SH-SY5Y (cell line): Measurements from ENCODE around the gene GPR42.

ENCODE experiments used
- GATA2 ChIP-seq: IDR thresholded peaks from 2 replicates; pipeline ENCODE4 v1.6.1; 2011; ENCODE audit warnings: mild to moderate bottlenecking, low read depth, low read length
- GATA3 ChIP-seq: IDR thresholded peaks from 2 replicates; pipeline ENCODE4 v1.6.1; 2011; ENCODE audit warnings: low read depth, mild to moderate bottlenecking, low read length, moderate library complexity

DNA sequence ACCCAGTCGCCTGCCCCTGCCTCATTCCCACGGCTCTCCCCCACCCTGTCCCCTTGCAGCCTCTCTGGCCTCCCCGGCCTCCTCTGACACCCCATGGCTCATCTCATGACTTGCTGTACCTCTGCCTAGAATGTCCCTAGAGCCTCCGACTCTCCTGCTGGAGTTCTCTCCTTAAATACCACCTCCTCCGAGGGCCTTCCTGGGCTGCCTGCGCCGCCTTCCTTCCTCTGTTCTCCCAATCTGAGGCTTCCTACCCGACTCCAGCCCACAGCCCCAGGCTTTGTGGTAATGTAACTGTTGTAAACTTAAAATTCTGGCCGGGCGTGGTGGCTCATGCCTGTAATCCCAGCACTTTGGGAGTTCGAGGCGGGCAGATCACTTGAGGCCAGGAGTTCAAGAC lies 27.7 kb downstream of the GPR42 start:
- TF ChIP-seq GATA2 (no peak), GATA3 (no peak)
